ENCODE measurements around the gene ATXN1L.
"Not testable (repeated sequence)": the region's sequence is repeated elsewhere in the genome, so short reads cannot be mapped to it uniquely, and the experiment has no call there.

ATXN1L gene

GRCh38 chr16:71894921-71895678 is 49.3 kb downstream of the ATXN1L start, which contains the start of gene IST1:
TSS of gene IST1 (plus strand) at chr16:71895531. CDS start at chr16:71915641, 20,110 bp downstream.
- peak; percentile 95 for DNase-seq

- DNase-seq: peak; percentile 65
These were observed 50.0 kb downstream of the ATXN1L start for GRCh38 chr16:71895679-71896365.

GRCh38 chr16:71896764-71897368 is 51.1 kb downstream of the ATXN1L start:
- no peak for DNase-seq

- DNase-seq: no peak
These were observed 53.4 kb downstream of the ATXN1L start for GRCh38 chr16:71899171-71899570.

- no peak for DNase-seq
These were observed 57.0 kb downstream of the ATXN1L start for GRCh38 chr16:71902656-71903365.

GRCh38 chr16:71903608-71904007 is 57.8 kb downstream of the ATXN1L start:
- no peak for DNase-seq

GRCh38 chr16:71904239-71904638 is 58.5 kb downstream of the ATXN1L start:
- DNase-seq: no peak

- DNase-seq: not testable (repeated sequence)
These were observed 60.0 kb downstream of the ATXN1L start for GRCh38 chr16:71905765-71906164.
